Mononuclear cell (primary cell): ENCODE measurements around the gene RASAL3. TPM values are rescaled to one million over a fixed set of nuclear protein-coding genes. Genes with fewer than 3 reads are reported as not detected.

ENCODE experiments used
- H3K27me3 ChIP-seq: 2 replicates; pipeline ENCODE4 v1.6.0; 2011; ENCODE audit warnings: low read length, control low read depth; ENCODE audit not compliant: insufficient read depth
- H3K4me1 ChIP-seq: 2 replicates; pipeline ENCODE4 v1.5.1; 2011; ENCODE audit warnings: mild to moderate bottlenecking, low read length, control low read depth; ENCODE audit not compliant: insufficient read depth
- H3K4me3 ChIP-seq: 2 replicates; pipeline ENCODE4 v1.5.1; 2011; ENCODE audit warnings: mild to moderate bottlenecking, low read length, moderate library complexity
- H3K9me3 ChIP-seq: 2 replicates; pipeline ENCODE4 v1.5.1; 2011; ENCODE audit warnings: low read depth, mild to moderate bottlenecking, control low read depth, low read length
- total RNA-seq: library from RNA; depleted of rRNA; stranded (reverse); fragments of >200 nt; gene quantifications from one replicate; pipeline ENCODE4 v1.2.3, GENCODE V29; 2012

Gene RASAL3
- total RNA-seq, 1 donor = 31.3 TPM

DNA sequence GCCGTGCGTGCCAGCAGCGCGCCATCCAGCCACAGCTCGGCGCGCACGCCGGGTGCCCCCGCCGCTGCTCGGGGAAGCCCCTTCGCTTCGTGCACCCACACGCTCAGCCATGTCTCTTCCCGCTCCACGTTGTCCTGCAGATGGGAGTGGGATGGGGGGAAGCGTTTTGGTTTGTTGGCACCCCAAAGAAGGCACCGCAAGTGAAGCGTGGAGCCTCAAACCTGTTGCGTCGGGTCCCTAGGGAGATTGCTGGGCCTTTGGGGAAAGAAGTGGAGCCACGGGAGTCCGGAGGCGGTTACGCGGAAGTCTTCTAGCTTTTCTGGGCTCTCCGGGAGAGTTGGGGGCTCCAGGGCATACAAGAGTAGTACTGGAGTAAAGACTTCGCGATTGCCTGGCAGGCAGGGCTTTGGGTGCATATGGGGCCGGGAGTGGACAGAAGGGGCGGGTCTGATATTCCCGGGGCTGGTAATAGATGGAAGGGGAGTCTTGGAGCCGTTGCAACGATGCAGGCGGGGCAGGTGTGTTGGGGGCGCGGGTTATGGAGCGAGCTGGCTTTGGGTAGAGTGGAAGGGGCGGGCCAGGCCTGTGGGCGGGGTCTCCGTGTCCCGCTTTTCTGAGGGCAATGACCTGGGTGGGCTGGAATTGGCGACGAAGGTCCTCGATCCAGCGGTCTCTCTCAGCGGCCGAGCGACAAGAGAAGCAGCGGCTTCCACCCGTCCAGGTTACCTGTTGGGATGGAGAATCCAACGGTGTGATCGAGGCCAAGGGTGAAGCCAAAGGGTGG is 6.5 kb downstream of the RASAL3 start:
- Histone ChIP-seq H3K27me3 (no peaks in the 10 kb centered on the region), H3K4me1 (peaks cover 21% of the 10 kb centered on the region), H3K9me3 (no peaks in the 10 kb centered on the region), H3K4me3 (no peak overlapping the region)

DNA sequence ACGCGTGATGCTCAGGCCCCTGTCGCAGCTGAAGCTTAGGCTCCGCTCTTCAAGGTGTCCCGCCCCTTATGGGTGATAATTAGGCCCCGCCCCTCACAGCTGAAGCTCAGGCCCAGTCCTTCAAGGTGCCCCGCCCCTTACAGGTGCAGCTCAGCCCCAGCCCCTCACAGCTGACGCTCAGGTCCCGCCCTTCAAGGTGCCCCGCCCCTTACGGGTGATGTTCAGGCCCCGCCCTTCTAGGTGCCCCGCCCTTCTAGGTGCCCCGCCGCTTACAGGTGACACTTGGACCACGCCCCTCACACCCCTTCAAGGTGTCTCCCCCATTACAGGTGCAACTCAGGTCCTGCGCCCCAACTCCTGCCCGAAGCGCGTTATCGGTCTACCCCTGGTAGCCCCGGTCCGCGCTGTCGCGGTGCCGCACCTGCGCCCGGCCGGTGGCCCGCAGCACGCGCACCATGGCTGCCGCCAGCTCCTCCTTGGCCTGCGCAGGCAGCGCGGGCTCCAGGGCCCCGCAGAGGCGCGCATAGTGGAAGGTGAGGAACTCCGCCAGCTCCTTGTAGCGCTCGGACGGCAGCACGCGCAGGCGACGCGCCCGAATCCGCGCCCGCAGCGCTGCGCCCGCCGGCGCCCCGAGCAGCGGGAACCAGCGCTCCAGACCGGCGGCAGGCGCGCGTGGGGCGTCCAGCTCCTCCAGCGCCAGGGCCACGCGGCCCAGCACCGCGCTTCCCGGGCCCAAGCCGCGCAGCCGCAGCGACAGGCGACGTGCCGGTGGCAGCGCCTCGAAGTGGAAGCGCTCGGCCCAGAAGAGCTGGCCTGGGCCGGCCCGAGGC is 7.3 kb downstream of the RASAL3 start:
- H3K4me3 ChIP-seq = no peak overlapping the region
- peaks cover 13% of the 10 kb centered on the region for H3K4me1 ChIP-seq
- no peaks in the 10 kb centered on the region for H3K27me3 ChIP-seq
- no peaks in the 10 kb centered on the region for H3K9me3 ChIP-seq

DNA sequence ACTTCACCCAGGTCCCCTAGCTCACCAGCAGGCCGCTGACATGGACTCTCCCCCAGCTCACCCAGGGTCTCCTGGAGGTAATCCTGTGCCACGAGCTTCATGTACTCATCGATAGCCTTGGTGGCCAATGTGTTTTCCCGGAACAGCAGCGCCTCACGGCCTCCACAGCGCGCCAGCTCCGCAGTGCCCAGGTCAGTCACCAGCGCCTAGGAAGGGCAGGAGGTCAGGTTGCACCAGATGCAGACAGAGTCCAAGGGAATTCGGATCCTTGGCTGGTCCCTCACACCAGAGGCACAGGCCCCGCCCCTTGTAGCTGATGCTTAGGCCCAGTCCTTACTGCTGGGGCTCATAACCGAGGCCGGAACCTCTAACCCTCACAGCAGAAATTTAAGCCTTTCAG is 7.9 kb downstream of the RASAL3 start:
- Histone ChIP-seq H3K4me1 (peaks cover 6% of the 10 kb centered on the region), H3K27me3 (no peaks in the 10 kb centered on the region), H3K4me3 (no peak overlapping the region)

DNA sequence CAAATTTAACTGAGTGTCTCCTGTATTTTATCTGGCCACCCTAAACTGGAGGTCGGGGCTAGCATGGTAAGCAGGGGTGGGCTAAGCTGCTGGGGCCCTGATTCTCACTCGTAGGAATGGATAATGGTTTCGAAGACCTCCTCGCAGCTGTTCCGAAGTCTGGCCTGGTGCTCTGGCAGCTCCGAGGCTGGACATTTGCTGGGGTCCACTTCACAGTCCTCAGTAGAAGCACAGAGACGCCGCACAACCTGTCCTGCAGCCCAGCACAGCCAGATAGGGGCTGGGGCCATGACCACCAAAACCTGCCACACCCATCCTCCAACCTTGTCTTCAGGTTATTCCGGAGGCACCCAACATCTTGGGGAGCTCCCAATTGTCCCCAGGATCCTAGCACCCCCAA is 8.3 kb downstream of the RASAL3 start:
- Histone ChIP-seq H3K27me3 (no peaks in the 10 kb centered on the region), H3K4me3 (no peak overlapping the region), H3K9me3 (no peaks in the 10 kb centered on the region), H3K4me1 (peaks cover 3% of the 10 kb centered on the region)

More for the DNA sequence above, 7.9 kb downstream of the RASAL3 start:
- H3K9me3 ChIP-seq = no peaks in the 10 kb centered on the region

DNA sequence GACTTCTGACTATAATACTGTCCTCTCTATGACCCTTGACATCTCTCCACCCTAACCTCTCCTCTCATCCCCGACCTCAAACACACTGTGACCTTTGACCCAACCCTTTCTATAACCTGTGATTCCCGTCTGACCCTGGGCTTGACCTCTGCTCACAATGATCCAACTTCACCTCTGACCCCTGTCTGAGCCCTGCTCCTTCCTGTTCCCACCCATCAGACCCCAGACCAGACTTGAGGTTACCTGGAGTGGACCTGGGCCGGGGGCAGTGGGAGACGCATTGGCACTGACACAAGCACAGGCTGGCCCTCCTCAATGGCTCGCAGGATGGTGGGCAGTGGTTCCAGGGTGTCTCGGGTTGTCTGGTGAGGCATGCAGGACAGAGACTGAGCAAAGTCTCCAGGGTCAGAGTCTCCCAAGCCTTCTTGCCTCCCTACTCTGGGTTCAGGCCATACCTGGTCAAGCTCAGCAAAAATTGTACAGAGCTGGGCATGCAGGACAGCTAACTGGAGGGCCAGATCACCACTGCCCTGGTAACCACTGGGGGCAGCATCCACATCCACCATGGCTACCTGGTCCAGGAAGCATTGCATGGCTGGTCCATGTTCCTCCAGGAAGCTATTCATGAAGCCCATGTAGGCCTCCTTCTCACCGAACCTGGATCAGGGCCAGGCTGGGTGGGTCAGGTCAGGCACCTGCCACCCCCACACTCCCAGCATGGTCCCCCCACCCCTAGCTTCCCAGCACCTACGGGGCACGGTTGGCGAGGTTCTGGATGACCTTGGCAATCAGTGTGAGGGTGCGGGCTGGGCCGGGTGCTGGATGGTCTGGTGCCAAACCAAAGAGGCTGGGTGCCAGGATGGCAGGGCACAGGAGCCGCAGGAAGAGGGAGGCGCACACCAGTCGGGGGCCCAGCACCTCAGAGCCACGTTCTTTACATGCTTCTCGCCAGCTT is 10.2 kb downstream of the RASAL3 start:
- peaks cover 7% of the 10 kb centered on the region for H3K4me1 ChIP-seq
- no peaks in the 10 kb centered on the region for H3K27me3 ChIP-seq
- H3K9me3 ChIP-seq = no peaks in the 10 kb centered on the region
- H3K4me3 ChIP-seq = no peak overlapping the region

DNA sequence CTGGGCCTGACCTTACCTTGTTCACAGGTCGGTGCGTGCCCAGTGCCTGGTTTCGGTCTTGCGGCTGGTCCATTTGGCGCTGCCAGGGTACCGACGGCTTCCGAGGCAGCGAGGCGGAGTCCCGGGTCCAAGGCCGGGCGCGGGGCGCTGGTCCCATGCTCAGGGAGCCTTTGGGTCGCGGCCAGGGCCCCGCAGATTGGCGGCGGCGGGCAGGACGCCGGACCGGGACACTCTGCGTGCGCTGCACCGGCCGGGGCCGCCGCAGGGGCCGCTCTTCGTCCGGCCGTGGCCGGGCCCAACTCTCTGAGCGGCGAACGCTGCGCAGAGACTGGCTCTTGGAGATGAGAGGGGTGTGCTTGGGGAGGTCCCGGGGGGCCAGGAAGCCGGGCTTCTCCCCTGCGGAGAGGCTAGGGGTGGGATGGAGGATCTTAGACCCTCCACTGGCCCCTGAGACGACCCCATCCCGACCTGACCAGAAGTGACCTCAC is 11.2 kb downstream of the RASAL3 start:
- no peak overlapping the region for H3K4me3 ChIP-seq
- H3K27me3 ChIP-seq = no peaks in the 10 kb centered on the region
- H3K4me1 ChIP-seq = peaks cover 14% of the 10 kb centered on the region
- no peaks in the 10 kb centered on the region for H3K9me3 ChIP-seq

DNA sequence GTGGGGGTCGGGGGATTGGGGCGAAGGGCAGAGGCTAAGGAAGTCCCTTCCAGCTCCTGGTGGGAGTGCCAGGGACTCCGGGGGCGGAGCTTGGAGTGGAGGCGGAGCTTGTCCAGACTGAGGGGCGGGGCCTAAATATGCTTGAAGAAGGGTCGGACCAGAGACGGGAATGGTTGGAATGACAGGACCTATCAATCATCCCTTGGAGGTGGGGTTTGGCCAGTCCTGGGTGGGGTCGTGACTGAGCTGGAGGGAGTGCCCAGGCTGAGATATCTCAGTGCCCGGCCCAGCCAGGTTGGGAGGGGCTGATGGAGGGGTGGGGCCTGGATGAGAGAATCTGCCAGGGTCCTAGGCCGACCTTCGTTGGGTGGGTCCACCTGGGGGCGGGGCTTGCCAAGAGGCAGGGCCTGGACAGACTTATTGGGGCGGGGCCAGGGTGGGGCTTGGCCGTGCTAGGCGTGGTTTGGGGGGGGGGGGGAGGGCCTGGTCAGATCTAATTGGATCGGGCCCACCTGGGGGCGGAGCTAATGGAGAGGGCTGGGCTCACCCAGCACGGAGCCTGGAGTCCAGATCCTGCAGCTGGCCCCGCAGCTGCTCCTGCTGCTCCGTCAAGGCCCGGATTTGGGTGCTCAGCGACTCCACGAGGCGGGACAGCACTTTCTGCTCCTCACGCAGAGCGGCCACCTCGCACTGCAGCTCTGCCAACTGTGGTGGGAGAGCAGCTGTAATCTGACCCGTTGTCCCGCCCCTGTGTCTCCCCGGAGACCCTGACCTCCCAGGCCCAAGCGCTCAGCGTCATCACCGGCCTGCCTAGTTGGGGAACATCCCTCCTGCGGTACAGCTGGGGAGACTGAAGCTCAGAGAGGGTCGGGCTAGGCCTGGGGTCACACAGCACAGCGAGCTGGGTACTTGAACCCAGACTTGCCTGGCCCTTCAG is 12.0 kb downstream of the RASAL3 start:
- Histone ChIP-seq H3K4me1 (peaks cover 14% of the 10 kb centered on the region), H3K9me3 (no peaks in the 10 kb centered on the region), H3K4me3 (no peak overlapping the region), H3K27me3 (no peaks in the 10 kb centered on the region)

DNA sequence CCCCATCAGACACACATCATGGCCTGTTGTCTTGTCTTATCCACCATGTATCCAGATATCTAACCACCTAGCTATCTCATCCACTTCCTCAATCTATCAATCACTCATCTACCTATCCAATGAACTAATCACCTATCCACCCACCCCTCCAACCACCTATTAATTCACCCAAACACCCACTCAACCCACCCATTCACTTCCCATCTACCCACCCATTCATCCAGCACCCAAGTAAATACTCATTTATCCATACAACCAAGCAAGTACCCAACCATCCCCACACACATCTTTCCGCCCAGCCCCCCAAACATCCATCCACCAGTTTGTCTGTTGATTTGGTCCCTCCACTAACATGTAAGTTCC is 13.8 kb downstream of the RASAL3 start:
- Histone ChIP-seq H3K27me3 (no peaks in the 10 kb centered on the region), H3K4me1 (peaks cover 14% of the 10 kb centered on the region), H3K9me3 (no peaks in the 10 kb centered on the region), H3K4me3 (no peak overlapping the region)

DNA sequence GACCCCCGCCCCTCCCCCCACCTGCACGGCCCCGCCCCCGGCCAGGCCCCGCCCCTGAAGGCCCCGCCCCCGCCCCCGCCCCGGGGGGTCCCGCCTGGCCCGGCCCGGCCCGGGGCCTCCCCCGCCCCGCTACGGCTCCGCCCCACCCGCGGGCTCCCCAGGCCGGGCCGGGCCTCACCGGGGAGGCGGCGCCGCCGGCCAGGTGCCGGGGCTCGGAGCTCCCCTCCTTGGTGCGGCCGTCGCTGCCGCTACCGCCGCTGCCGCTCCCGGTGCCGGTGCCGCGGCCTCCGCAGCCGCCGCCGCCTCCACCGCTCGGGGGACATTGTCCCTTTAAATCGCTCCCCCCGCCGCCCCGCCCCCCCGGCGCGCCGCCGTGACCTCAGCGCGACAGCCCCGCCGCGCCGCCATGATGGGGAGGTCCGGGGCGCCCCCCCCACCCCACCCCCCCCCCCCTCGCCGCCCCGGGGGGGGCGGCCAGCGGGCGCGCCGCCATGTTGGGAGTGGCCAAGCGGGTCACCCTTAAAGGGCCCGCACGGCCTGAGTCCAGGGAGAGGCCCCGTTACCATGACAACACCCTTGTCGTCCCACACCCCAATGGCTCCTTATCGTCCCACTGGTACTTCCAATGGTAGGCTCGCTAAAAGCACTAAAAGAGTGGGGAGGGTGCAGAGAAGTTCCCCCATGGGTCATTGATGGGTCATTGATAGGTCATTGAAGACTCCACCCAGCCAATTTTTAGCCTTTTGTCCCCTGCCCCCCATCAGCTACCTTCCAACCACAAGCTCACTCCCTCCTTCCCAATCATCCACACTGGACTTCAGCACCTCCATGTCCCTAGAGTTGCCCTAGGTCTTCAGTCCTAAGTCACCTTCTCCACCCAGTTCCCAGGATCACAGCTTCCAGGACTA is 14.5 kb downstream of the RASAL3 start, which contains the start of gene WIZ:
Gene WIZ, minus strand, starts transcription at position 337 of the 908 bp plus-strand sequence. CDS start 1,649 bp downstream, outside the sequence.
- Histone ChIP-seq H3K9me3 (no peaks in the 10 kb centered on the region), H3K4me1 (peaks cover 14% of the 10 kb centered on the region), H3K27me3 (no peaks in the 10 kb centered on the region), H3K4me3 (peak within 1 kb of the TSS; percentile 38)

DNA sequence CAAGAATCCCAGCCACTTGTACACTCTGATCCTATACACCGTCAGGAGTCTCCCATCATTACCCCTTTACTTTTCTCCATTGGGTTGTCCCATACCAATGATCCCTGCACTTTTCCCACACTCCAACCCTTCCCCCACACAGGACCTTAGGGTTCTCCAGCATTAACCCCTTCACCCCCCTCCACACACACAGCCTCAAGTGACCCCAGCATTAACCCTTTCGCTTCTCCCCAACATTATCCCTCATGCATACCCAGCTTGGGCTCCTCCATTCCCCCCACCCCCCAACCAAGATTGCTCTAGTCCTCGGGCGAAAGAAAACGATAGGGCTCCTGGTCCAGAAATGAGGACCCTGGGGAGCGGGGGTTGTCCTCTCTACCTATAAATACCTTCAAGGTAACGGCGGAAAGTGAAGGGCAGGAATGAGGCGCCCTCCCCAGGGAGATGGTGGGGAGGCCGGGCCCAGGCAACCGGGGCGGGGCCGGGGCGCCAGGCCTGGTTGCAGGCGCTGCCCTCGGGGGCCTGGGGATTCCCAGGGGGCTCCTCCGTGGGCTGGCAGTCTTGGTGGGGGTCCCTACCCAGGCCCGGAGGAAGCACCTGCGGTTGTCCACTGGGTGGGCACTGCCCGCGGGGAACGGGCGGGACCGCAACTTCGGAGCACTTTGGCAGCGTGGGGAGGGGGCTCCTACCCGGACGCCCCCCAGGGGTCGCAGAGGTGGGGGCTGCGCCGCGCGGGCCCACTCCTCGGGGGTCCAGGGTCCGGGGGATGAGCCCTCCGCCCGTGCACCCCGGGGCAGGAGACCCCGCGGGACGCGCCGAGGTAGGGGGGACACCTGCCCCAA is 15.3 kb downstream of the RASAL3 start:
- Histone ChIP-seq H3K4me1 (peaks cover 14% of the 10 kb centered on the region), H3K27me3 (no peaks in the 10 kb centered on the region), H3K9me3 (no peaks in the 10 kb centered on the region), H3K4me3 (peak overlapping the region; percentile 38)

DNA sequence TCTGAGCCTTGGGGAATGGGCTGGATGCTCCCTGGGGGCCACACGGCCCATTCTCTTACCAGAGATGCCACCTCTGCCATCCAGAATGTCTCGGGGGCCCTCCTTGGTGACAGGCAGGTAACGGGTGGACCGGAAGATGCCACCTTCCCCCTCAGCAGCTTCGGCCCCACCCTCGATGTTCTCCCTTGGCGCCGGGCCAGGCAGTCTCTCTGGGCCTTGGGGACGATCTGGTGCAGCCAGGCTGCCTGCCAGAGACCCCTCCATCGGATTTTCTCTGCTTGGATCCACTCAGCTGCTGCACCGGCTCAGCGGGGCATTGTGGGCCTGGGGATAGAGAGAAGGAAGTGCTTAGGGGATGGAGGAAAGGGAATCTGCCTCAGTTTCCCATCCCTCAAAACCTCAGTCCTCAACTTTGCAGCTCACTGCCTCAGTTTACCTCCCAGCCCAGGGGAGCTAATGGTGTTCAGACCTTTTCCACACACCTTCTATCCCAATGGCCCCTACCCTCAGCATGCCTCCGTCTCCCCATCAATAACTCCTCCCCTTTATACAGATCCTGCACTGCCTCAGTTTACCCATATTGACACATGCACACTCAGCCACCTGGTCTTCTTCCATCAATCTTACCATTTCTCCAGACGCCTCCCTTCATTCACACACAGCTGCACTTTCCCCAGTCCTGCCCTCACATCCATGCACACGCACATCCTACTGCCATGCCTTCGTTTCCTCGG is 16.1 kb downstream of the RASAL3 start:
- Histone ChIP-seq H3K4me1 (peaks cover 14% of the 10 kb centered on the region), H3K4me3 (no peak overlapping the region), H3K27me3 (no peaks in the 10 kb centered on the region), H3K9me3 (no peaks in the 10 kb centered on the region)

DNA sequence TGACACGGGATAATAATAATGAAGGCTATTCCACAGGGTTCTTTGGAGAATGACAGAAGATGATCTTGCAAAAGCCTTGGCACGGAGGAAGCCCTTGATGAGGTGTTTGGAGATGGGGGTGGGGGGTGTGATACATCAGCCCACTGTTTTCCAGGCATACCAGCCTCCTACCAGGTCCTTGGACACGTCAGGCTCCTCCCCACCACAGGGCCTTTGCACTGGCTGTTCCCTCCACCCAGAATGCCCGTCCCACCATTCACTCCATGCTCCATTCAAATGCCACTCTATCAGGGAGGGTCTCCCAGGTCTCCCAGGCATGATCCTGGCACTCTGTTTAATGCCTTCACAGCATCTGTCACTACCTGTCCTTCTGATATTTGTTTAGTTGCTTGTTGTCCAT is 17.3 kb downstream of the RASAL3 start:
- no peaks in the 10 kb centered on the region for H3K27me3 ChIP-seq
- peaks cover 14% of the 10 kb centered on the region for H3K4me1 ChIP-seq
- H3K9me3 ChIP-seq = no peaks in the 10 kb centered on the region
- no peak overlapping the region for H3K4me3 ChIP-seq
